ENCODE results near the gene MSI2.

GRCh38 chr17:57594767-57595166 is 338.4 kb downstream of the MSI2 start:
- TF ChIP-seq CTCF (IDR thresholded peaks at IDR 0.05) (no peak), EP300 (IDR thresholded peaks at IDR 0.05; ENCODE audit: borderline replicate concordance in 1 of 2, low read depth in 1 of 2, low read length in 1 of 2) (peak in 1 of 2 experiments; percentile 49; a peak in 1 of 4 replicates), SMC3 (IDR thresholded peaks at IDR 0.05; ENCODE audit: low read depth, low read length) (no peak), FOSL2 (IDR thresholded peaks at IDR 0.05; ENCODE audit: borderline replicate concordance, low read depth) (no peak), EZH2phosphoT487 (IDR thresholded peaks at IDR 0.05; ENCODE audit: borderline replicate concordance, low read depth) (no peak), TEAD4 (IDR thresholded peaks at IDR 0.05; ENCODE audit: borderline replicate concordance, insufficient read depth) (no peak), CHD2 (IDR thresholded peaks at IDR 0.05; ENCODE audit: low read length, partially characterized antibody) (no peak), MXI1 (IDR thresholded peaks at IDR 0.05; ENCODE audit: low read depth, low read length) (no peak; the same call in 1 of the 2 replicates), GABPA (IDR thresholded peaks at IDR 0.05; ENCODE audit: low read depth) (no peak), TCF12 (IDR thresholded peaks at IDR 0.05) (no peak), GATA2 (CRISPR knock-in tag; IDR thresholded peaks at IDR 0.05) (peak; percentile 78), SIN3A (IDR thresholded peaks at IDR 0.05; ENCODE audit: borderline replicate concordance, low read depth, low read length) (no peak)
